ENCODE data around the gene POC1A.
"Not testable (repeated sequence)": the region's sequence is repeated elsewhere in the genome, so short reads cannot be mapped to it uniquely, and the experiment has no call there.

POC1A gene

GRCh38 chr3:52046902-52047239 is 107.4 kb downstream of the POC1A start:
- no peak for DNase-seq (ENCODE audit: low spot score)

- peak; percentile 76 for DNase-seq (ENCODE audit: low spot score)
Observed at GRCh38 chr3:52046186-52046901, 107.9 kb downstream of the POC1A start.

- DNase-seq (ENCODE audit: low spot score) = no peak
Observed at GRCh38 chr3:52044869-52045619, 109.2 kb downstream of the POC1A start.

- no peak for DNase-seq (ENCODE audit: low spot score)
Observed at GRCh38 chr3:52043750-52044149, 110.5 kb downstream of the POC1A start.

GRCh38 chr3:52043039-52043438 is 111.2 kb downstream of the POC1A start:
- not testable (repeated sequence) for DNase-seq (ENCODE audit: low spot score)

- DNase-seq (ENCODE audit: low spot score) = peak; percentile 92
Observed at GRCh38 chr3:52041118-52041731, 113.0 kb downstream of the POC1A start.

GRCh38 chr3:52040600-52040999 is 113.6 kb downstream of the POC1A start:
- peak; percentile 70 for DNase-seq (ENCODE audit: low spot score)

GRCh38 chr3:52039846-52040245 is 114.4 kb downstream of the POC1A start:
- DNase-seq (ENCODE audit: low spot score) = peak; percentile 99

GRCh38 chr3:52039426-52039825 is 114.8 kb downstream of the POC1A start:
- DNase-seq (ENCODE audit: low spot score) = peak; percentile 81

- DNase-seq (ENCODE audit: low spot score) = no peak
Observed at GRCh38 chr3:52038227-52038626, 116.0 kb downstream of the POC1A start.

- no peak for DNase-seq (ENCODE audit: low spot score)
Observed at GRCh38 chr3:52037291-52037690, 116.9 kb downstream of the POC1A start.

- no peak for DNase-seq (ENCODE audit: low spot score)
Observed at GRCh38 chr3:52036829-52037228, 117.4 kb downstream of the POC1A start.

GRCh38 chr3:52036222-52036694 is 118.0 kb downstream of the POC1A start:
- DNase-seq (ENCODE audit: low spot score) = no peak

GRCh38 chr3:52034651-52035050 is 119.6 kb downstream of the POC1A start:
- no peak for DNase-seq (ENCODE audit: low spot score)

GRCh38 chr3:52034212-52034611 is 120.0 kb downstream of the POC1A start:
- DNase-seq (ENCODE audit: low spot score) = no peak

GRCh38 chr3:52033748-52034147 is 120.5 kb downstream of the POC1A start:
- DNase-seq (ENCODE audit: low spot score) = not testable (repeated sequence)

GRCh38 chr3:52032702-52033408 is 121.4 kb downstream of the POC1A start:
- peak; percentile 71 for DNase-seq (ENCODE audit: low spot score)

GRCh38 chr3:52031896-52032295 is 122.3 kb downstream of the POC1A start:
- no peak for DNase-seq (ENCODE audit: low spot score)

- DNase-seq (ENCODE audit: low spot score) = no peak
Observed at GRCh38 chr3:52030714-52031310, 123.4 kb downstream of the POC1A start.

GRCh38 chr3:52029535-52029934 is 124.7 kb downstream of the POC1A start:
- DNase-seq (ENCODE audit: low spot score) = no peak

GRCh38 chr3:52029053-52029452 is 125.2 kb downstream of the POC1A start:
- no peak for DNase-seq (ENCODE audit: low spot score)

GRCh38 chr3:52028572-52028971 is 125.7 kb downstream of the POC1A start:
- DNase-seq (ENCODE audit: low spot score) = peak; percentile 89
